HG02884 (cell line): ENCODE results near the gene TDRD6.

Source experiments
- ATAC-seq: cut with Tn5 transposase; IDR thresholded peaks from one replicate; pipeline ENCODE4 v1.9.1; 2021; ENCODE audit warnings: mild to moderate bottlenecking, moderate library complexity; ENCODE audit not compliant: unreplicated experiment

The TDRD6 gene

DNA sequence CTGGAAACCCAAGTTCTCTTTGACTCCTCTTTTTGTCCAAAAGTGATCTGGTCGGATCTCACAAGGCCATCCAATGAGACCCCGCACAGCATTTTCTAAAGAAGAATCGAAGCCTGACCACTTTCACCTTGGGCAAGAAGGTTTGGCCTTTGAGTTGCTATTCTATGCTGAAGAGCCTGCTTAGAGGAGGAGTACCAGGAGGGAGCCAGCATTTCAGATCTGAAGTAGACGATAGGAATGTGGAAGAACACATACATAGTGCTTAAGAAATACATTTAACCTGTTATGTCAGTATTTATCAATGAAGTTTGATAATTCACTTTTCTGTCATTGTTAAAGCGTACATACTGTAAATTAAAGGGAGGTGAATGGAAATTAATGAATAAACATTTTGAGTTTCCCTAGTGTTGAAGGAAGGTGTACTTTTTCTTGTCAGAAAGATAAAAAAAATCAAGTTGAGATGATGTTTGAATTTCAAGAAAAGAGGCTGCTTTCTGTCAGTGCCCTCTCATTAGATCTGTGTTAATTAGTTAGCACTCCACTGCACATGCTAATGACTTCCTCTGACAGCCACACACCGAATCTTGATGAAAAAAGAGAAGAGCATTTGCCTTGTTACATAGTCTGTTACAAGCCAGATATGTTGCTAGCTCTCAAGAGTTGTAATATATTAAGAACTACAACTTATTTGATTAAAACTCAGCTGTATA lies 10.9 kb upstream of the TDRD6 start:
- no peak for ATAC-seq

DNA sequence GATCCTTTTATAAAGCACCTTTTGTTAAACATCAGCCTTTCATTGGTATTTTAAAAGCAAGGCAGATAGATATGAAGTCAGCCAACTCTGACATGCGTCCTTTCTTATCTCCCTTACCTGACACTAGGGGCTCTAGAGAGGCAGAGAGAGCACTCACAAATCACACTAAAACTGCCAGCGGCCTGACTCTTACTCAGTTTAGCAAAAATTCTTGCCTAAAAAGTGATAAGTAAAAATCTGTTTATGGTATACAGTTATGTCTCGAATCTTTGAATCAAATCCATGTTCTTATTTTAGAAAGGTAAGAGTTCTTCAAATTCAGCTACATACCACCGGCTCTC lies 10.4 kb upstream of the TDRD6 start:
- no peak for ATAC-seq

DNA sequence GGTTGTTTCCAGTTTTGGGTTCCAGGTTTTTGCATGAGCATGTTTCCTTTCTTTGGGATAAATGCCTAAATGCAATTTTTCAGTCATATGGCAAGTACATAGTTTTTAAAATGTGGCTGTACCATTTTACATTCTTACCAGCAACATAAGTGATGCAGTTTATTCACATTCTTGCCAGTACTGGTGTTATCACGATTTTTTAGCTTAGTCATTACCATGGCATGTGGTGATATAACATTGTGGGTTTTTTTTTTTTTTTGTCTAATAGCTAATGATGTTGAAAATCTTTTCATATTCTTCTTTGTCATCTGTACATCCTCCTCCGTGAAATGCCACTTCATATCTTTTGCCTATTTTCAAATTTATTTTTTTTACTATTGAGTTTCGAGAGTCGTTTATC lies 2.9 kb upstream of the TDRD6 start:
- no peak for ATAC-seq

- no peak for ATAC-seq
Measured at GRCh38 chr6:46688117-46688965, 656 bp downstream of the TDRD6 start.

DNA sequence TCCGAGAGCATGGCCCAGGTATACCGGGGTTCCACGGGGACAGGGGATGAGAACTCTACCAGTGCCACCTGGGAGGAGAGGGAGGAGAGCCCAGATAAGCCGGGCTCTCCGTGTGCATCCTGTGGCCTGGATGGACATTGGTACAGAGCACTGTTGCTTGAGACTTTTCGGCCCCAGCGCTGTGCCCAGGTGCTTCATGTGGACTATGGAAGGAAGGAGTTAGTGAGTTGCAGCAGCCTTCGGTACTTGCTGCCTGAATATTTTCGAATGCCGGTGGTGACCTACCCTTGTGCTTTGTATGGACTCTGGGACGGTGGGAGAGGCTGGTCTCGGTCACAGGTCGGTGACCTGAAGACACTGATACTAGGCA lies 1.3 kb downstream of the TDRD6 start:
- no peak for ATAC-seq

DNA sequence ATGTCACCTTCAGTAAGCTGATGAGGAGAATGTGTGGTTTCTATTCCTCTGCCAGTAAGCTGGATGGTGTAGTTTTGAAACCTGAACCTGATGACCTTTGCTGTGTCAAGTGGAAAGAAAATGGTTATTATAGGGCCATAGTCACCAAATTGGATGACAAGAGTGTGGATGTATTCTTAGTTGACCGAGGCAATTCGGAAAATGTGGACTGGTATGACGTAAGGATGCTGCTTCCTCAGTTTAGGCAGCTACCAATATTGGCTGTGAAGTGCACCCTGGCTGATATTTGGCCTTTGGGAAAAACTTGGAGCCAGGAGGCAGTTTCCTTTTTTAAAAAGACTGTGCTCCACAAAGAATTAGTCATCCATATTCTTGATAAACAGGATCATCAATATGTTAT lies 2.0 kb downstream of the TDRD6 start:
- no peak for ATAC-seq

- ATAC-seq, result no peak
Measured at GRCh38 chr6:46690141-46690755, 2.6 kb downstream of the TDRD6 start.

- no peak for ATAC-seq
Measured at GRCh38 chr6:46690911-46691451, 3.3 kb downstream of the TDRD6 start.

DNA sequence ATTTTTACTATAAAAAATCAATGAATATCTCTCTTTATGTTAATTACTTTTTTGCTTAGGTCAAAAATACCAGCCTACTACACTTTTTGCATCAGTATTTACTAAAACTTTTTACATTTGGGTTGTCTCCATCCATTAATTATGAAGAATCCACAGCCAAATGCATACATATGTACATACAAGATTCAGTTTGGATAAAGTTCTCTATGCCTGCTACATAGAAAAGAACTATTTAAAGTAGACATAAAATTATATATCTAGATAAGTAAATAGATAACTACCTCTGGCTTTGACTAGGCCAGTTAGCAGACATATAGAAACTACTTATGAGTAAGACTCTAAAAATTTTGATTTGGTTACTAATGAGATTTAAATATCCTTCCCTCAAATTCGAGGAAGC lies 12.3 kb downstream of the TDRD6 start:
- ATAC-seq, result no peak

DNA sequence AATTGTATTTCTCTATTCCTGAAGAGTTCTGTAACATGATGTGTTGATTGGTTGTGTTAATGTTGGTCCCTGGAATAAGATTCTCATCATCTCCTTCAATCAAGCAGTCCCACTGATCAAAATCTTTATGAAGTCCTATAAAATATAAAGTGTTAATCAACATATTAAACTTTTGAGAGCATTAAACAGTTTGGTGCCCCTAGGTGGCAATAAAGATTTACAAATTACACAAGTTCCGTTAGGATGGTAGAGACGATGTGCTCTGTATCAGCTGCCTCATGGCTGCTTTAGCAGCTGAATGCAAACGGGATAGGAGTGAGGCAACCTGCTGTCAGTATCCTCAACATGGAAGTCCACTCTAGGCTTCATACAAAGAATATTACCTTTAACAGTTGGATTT lies 16.9 kb downstream of the TDRD6 start:
- ATAC-seq, result no peak

DNA sequence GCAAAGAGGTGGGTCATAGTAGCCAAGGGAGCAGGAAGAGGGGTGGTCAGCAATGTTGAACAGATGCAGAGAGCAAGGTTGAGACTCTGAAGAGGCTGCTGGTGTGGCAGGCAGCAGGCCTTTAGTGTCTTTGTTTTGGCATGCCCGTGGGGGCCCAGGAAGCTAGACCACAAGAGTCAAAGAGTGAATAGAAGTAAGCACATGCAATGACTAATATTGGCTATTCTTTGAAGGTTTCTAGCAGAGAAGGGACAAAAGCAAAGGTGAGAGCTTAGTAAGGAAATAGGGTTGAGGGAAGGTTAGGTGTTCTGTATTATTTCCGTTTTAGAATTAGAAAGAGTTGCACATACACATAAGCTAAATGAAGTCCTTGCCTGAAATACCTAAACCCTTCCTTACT lies 18.8 kb downstream of the TDRD6 start:
- ATAC-seq, result no peak

DNA sequence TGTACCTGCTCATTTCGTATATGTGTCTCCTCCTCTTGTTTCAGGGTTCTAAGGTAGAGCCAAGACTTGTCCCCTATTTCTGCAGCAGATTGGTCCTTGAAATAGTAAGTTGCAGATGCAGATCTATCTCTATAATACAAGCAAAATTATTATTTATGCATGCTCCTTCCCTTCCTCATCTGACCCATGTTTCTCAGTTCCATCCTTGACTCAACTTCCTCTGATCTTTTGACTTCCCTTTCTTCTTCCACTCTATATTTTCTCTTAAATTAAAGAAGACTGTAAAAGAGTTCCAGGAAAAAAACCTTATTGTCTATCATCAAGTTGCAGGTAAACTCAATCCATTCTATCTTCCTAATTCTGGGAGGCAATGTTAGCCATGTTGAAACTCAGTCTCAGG lies 23.8 kb downstream of the TDRD6 start:
- no peak for ATAC-seq

DNA sequence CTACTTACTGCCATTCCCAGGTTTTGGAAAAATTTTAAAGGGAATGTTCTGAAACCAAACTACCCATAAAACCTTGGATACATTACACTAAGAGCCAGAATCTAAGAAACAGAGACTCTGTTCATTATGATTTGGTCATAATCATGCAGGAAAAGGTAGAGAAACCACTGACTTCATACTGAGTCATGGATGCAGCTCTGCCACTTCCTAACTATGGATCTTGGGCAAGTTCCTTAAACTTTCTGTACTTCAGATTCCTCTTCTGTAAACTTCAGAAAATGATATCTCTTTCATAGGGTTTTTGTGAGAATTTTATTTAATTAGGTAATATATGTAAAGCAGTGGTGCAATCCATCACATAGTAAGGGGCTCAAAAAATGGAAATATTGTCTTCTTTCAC lies 27.5 kb downstream of the TDRD6 start:
- ATAC-seq, result no peak

GRCh38 chr6:46719099-46719498 lies 31.4 kb downstream of the TDRD6 start:
- no peak for ATAC-seq

DNA sequence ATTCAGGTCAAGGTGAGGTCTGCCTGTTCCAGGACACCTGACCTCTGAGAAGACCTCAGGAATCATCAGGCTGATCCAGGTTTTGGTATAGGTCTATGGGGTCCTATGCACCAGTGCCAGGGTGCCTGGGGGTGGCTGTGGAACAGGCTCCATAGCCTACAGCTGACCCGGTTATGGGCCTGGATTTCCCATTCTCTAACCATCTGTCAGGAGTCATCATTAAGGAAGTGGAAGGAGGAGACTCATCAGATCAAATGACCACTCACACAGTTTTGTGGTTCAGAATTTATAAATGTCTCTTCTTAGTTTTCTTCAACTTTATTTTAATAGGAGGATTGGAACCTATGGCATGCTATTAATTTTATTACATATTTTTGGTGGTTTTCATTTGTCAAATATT lies 32.7 kb downstream of the TDRD6 start:
- ATAC-seq, result no peak

GRCh38 chr6:46729787-46730326 lies 42.2 kb downstream of the TDRD6 start:
- ATAC-seq, result no peak

DNA sequence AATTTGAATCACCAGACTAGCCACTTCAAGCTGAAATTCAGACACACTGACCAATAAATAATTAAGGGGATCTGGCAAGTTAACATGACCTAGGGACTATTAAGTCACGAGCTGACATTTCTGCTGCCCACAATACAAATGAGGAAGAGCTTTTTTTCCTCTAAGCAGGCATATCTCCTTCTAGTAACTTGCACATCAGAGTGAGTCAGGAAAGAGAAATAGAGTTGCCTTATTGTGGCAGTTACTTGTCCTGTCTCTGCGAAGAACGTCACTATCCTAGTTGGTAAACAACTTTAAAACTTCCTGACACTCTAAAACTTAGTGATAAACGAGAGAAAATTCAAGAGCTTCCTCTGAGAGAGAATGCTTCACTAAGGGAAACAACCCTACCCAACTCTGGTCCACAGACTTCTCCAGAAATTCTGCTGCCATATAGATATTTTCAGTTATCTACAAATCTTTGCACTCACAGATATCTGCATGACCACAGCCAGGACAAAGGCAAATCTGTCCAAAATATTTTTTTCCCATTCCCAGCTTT lies 43.3 kb downstream of the TDRD6 start:
- ATAC-seq, result no peak

GRCh38 chr6:46733341-46733801 lies 45.7 kb downstream of the TDRD6 start:
- ATAC-seq, result no peak

DNA sequence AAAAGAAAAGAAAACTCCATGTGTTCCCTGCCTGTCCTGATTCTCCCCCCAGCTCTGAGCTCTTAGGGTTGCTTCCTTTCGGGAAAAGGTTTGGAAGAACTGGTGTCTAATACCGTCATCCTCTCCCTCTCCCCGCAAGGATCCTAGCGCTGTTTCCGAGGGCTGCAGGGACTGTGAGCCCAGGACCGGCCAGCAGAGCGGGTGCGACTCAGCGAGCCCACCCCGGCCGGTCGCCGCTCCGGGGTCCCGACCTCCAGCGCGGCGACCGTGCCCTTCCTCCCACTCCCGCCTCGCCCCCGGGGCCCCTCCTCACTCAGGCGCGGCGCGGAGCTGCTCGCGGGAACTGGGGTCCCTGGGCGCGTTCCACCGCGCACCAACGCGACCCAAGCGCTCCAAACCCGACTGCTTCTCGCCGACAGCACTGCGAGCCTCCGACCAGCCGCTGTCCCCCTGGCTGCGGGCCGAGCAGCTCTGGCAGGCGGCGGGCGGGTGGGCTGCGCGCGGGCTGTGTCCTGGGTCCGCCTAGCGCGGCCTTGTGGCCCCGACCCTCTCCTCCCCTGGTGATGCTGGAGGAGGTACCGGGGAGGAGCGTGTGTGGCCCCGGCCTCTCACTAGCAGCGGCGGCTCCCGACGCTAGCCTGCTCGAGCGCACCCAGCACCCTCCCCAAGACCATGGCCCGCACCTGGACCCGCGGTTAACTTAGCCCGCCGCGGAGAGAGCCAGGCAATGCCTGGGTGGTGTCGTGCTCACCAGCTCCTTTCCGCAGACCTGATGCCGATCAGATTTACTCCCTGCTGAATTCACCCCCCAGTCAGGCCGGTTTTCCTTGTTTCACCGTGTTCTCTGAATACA lies 47.4 kb downstream of the TDRD6 start, which contains the start of gene PLA2G7:
TSS of gene PLA2G7 (minus strand) at position 509 of the 853 bp plus-strand sequence. CDS start 12,484 bp downstream, outside the sequence.
- ATAC-seq, result no peak

DNA sequence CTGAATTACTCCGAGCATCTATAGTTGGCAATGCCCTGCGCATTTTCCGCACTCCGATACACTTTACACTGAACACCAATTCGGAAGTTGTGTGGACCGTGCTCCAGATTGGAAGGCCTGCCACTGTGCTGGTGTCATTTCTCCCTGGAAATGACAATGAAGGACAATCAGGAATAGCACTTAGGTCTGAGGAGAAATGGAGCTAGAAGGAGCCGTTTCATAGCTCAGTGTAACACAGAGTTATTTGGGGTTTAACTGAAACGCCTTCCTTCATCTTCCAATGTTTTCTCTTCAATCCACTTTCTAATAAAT lies 48.0 kb downstream of the TDRD6 start:
- no peak for ATAC-seq
